DOHH2 (cell line): ENCODE data around the gene GFI1B.

Experiments used
- H3F3A ChIP-seq: fragments of 200-600 bp; sonication (generic), shearing (Covaris generic); 2 replicates; pipeline ENCODE4 v1.6.0; 2016; ENCODE audit warnings: antibody characterized with exemption, mild to moderate bottlenecking; ENCODE audit not compliant: control insufficient read depth, insufficient read depth
- H3K27ac ChIP-seq: fragments of 200-600 bp; sonication (generic); 2 replicates; pipeline ENCODE4 v1.5.1; 2014; ENCODE audit warnings: low read depth, mild to moderate bottlenecking, low read length, moderate library complexity
- H3K27me3 ChIP-seq: fragments of 200-600 bp; sonication (generic); 2 replicates; pipeline ENCODE4 v1.6.1; 2014; ENCODE audit warnings: mild to moderate bottlenecking, low read length, mixed read lengths; ENCODE audit not compliant: control insufficient read depth
- H3K36me3 ChIP-seq: fragments of 200-600 bp; sonication (generic); 2 replicates; pipeline ENCODE4 v1.6.1; 2014; ENCODE audit warnings: mild to moderate bottlenecking, low read length, moderate library complexity, mixed read lengths; ENCODE audit not compliant: control insufficient read depth
- H3K4me1 ChIP-seq: fragments of 200-600 bp; sonication (generic); 2 replicates; pipeline ENCODE4 v1.6.1; 2014; ENCODE audit warnings: mild to moderate bottlenecking, low read length, mixed read lengths; ENCODE audit not compliant: control insufficient read depth
- H3K4me2 ChIP-seq: fragments of 200-600 bp; sonication (generic); 2 replicates; pipeline ENCODE4 v1.6.0; 2014; ENCODE audit warnings: mild to moderate bottlenecking, low read length, moderate library complexity
- H3K4me3 ChIP-seq: fragments of 200-600 bp; sonication (generic); 2 replicates; pipeline ENCODE4 v1.5.1; 2014; ENCODE audit warnings: mild to moderate bottlenecking, low read length, mixed read lengths
- H3K79me2 ChIP-seq: fragments of 200-600 bp; sonication (generic); 2 replicates; pipeline ENCODE4 v1.6.1; 2014; ENCODE audit warnings: mild to moderate bottlenecking, low read length, mixed read lengths; ENCODE audit not compliant: control insufficient read depth
- H3K9me2 ChIP-seq: fragments of 200-600 bp; sonication (generic); replicated peaks from 2 replicates; pipeline ENCODE4 v1.6.1; 2014; ENCODE audit warnings: mild to moderate bottlenecking, low read length, mixed read lengths; ENCODE audit not compliant: control insufficient read depth
- H3K9me3 ChIP-seq: fragments of 200-600 bp; sonication (generic); 2 replicates; pipeline ENCODE4 v1.6.1; 2014; ENCODE audit warnings: antibody characterized with exemption, low read length, mixed read lengths; ENCODE audit not compliant: control insufficient read depth, insufficient read depth
- H4K20me1 ChIP-seq: fragments of 200-600 bp; sonication (generic); 2 replicates; pipeline ENCODE4 v1.6.0; 2014; ENCODE audit warnings: low read depth, mild to moderate bottlenecking, antibody characterized with exemption, low read length, moderate library complexity; ENCODE audit not compliant: control insufficient read depth, insufficient read depth
- EZH2phosphoT487 ChIP-seq: fragments of 200-600 bp; sonication (generic); IDR thresholded peaks from 2 replicates; pipeline ENCODE4 v1.6.1; 2017; ENCODE audit warnings: borderline replicate concordance, mild to moderate bottlenecking, antibody characterized with exemption, low read length, moderate library complexity, mixed read lengths
- TF ChIP-seq, protein P1 (sequence below): fragments of 200-600 bp; sonication (generic); IDR thresholded peaks from one replicate; pipeline ENCODE4 v1.5.1; 2014; ENCODE audit warnings: antibody characterized with exemption, mild to moderate bottlenecking, low read depth, low read length; ENCODE audit not compliant: poor library complexity, severe bottlenecking

Gene GFI1B

GRCh38 chr9:132994410-132995120 lies 16.1 kb downstream of the GFI1B start:
- Histone ChIP-seq H3K4me3 (peak overlapping the region; percentile 36), H3K36me3 (peaks cover 9% of the 10 kb centered on the region), H3K9me3 (no peaks in the 10 kb centered on the region), H4K20me1 (no peaks in the 10 kb centered on the region), H3K79me2 (no peaks in the 10 kb centered on the region), H3K9me2 (no peaks in the 10 kb centered on the region), H3K4me2 (peak overlapping the region; percentile 61), H3F3A (no peaks in the 10 kb centered on the region), H3K4me1 (peaks cover 40% of the 10 kb centered on the region), H3K27ac (no peak overlapping the region), H3K27me3 (peaks cover 14% of the 10 kb centered on the region)
- TF ChIP-seq EZH2phosphoT487, result no peak
- TF ChIP-seq, protein P1, sequence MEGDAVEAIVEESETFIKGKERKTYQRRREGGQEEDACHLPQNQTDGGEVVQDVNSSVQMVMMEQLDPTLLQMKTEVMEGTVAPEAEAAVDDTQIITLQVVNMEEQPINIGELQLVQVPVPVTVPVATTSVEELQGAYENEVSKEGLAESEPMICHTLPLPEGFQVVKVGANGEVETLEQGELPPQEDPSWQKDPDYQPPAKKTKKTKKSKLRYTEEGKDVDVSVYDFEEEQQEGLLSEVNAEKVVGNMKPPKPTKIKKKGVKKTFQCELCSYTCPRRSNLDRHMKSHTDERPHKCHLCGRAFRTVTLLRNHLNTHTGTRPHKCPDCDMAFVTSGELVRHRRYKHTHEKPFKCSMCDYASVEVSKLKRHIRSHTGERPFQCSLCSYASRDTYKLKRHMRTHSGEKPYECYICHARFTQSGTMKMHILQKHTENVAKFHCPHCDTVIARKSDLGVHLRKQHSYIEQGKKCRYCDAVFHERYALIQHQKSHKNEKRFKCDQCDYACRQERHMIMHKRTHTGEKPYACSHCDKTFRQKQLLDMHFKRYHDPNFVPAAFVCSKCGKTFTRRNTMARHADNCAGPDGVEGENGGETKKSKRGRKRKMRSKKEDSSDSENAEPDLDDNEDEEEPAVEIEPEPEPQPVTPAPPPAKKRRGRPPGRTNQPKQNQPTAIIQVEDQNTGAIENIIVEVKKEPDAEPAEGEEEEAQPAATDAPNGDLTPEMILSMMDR, result no peak

- H3K4me2 ChIP-seq, result peak overlapping the region; percentile 61
Measured at GRCh38 chr9:132995121-132995420, 16.6 kb downstream of the GFI1B start.

DNA sequence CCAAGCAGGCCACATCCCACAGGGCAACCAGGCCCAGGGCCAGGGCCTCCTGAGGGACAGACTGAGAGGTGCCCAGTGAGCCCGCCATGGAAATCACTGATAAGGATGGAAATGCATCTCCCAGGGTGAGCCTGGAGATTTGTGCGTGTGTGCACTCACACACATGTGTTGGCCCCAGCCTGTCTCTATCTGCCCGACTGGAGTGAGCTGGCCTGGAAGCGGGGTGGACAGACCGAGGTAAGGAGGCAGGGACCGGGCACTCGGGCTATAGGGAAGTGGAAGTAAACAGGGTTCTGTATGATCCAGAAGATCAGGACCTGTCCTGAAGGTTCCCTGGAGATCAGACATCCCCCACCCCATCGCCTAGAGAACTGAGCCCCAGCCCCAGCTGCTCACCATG lies 17.4 kb downstream of the GFI1B start:
- peaks cover 24% of the 10 kb centered on the region for H3K27me3 ChIP-seq
- H3K27ac ChIP-seq, result no peak overlapping the region

More at GRCh38 chr9:132995121-132995420, 16.6 kb downstream of the GFI1B start:
- Histone ChIP-seq H3K9me2 (no peaks in the 10 kb centered on the region), H3K9me3 (no peaks in the 10 kb centered on the region), H3K36me3 (peaks cover 5% of the 10 kb centered on the region), H3F3A (no peaks in the 10 kb centered on the region), H3K4me1 (peaks cover 40% of the 10 kb centered on the region), H3K27me3 (peaks cover 19% of the 10 kb centered on the region), H3K79me2 (no peaks in the 10 kb centered on the region), H3K27ac (no peak overlapping the region), H3K4me3 (peak overlapping the region; percentile 36), H4K20me1 (no peaks in the 10 kb centered on the region)
- no peak for TF ChIP-seq EZH2phosphoT487
- TF ChIP-seq, protein P1, result no peak

More for the DNA sequence above, 17.4 kb downstream of the GFI1B start:
- H3K4me2 ChIP-seq, result no peak overlapping the region
- TF ChIP-seq EZH2phosphoT487, result no peak
- TF ChIP-seq, protein P1, result no peak
- H4K20me1 ChIP-seq, result no peaks in the 10 kb centered on the region
- H3K36me3 ChIP-seq, result no peaks in the 10 kb centered on the region
- no peak overlapping the region for H3K4me3 ChIP-seq
- no peaks in the 10 kb centered on the region for H3K9me3 ChIP-seq
- no peaks in the 10 kb centered on the region for H3K79me2 ChIP-seq
- H3F3A ChIP-seq, result no peaks in the 10 kb centered on the region
- H3K9me2 ChIP-seq, result no peaks in the 10 kb centered on the region
- H3K4me1 ChIP-seq, result peaks cover 36% of the 10 kb centered on the region
